ENCODE results near the gene ADGRL2.

ADGRL2 gene

DNA sequence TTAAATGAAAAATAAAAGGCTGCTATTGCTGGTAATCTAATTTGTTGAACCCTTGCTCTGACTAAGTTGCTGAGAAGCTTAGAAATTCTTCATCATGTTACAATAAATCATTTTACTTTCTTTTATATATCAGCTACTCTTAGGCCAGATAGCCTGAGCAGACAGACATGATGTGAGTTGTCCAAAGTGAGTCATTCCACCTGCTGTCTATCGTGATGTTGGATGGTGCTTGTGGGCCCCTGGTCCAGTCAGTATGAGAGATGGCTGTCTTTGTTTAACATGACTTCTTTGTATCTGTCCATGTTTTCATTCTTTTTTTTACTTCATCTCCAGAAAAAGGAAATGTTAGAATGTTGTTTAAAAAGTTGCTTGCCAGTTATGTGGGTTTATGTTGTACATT is 188.8 kb downstream of the ADGRL2 start:
- DNase-seq (ENCODE audit: low read depth), result no peak

DNA sequence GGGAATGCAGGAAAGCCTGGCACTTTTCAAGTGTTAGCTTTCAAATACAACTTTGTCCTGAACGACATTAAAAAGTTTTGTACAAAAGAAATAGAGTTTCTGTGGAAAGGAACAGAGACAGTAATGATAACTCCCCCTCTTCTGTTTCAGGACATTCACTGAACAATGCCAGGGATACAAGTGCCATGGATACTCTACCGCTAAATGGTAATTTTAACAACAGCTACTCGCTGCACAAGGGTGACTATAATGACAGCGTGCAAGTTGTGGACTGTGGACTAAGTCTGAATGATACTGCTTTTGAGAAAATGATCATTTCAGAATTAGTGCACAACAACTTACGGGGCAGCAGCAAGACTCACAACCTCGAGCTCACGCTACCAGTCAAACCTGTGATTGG is 189.5 kb downstream of the ADGRL2 start:
- no peak for DNase-seq (ENCODE audit: low read depth)

DNA sequence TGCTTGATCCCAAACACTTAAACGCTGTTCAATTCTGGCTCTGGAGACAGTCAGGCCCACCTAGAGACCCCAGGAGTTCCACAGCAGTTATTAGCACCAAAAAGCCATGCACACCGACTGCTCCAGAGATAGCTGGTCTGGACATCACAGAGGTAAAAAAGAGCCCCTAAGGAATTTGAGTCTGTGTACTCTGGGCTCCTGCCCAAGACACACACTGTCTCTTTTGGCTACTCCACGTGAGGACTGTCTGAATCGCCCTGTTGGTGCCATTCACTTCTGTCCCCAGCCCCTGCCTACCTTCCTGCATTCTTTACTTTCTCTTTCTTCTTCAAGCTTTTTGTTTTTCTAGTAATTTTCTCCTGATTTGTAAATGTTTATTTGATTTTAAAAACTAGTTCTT is 197.4 kb downstream of the ADGRL2 start:
- DNase-seq (ENCODE audit: low read depth), result no peak

DNA sequence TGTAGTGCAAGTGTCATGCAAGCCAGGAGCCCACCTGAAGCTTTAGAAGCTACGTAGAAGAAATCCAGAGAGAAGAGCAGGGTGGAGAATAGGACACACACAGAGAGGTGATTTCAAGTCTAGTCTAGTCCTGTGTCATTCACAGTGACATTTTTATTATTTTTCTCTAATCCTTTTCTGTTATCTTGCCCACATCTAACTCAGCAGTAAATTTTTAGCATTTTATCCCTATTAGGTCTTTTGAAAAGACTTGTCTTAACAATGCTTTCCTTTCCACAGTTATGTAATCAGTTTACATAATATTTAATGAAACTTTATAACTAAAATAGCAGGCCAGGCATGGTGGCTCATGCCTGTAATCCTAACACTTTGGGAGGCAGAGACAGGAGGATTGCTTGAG is 198.6 kb downstream of the ADGRL2 start:
- DNase-seq (ENCODE audit: low read depth), result no peak

DNA sequence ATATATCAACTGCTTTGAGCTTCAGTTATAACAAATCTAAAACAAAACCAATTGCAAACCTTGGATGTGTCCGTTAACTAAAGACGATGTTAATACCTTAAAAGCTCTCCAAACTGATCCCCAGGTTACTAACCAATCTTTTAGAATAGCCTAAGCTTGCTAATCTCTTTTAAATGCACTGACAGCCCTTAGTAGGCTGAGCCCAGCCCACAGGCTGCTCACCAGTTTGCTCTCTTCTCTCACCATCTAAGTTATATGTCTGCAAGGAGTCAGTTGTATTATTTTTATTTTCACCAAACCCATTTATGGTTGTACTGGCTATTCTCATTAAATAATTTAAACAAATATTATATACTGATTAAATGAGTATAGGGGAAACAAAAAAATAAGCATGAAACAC is 199.5 kb downstream of the ADGRL2 start:
- DNase-seq (ENCODE audit: low read depth), result no peak

DNA sequence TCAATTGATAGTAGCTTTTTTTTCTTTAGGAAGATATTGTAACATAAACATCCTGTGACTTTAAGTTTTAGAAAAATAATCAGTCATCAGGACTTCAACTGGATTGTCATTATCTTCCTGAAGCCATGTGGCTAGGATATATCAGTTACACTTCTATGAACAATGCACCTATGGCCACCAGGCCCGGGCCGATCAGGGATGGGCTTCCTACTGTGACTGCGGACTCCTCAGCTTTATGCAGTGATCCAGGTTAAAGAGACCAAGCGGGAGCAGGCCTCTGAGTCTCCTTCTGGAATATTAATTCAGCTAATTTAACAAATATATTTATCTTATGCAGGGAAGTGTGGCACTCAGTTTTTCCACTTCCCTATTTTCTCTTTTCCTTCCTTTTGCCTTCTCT is 200.6 kb downstream of the ADGRL2 start:
- DNase-seq (ENCODE audit: low read depth), result no peak

DNA sequence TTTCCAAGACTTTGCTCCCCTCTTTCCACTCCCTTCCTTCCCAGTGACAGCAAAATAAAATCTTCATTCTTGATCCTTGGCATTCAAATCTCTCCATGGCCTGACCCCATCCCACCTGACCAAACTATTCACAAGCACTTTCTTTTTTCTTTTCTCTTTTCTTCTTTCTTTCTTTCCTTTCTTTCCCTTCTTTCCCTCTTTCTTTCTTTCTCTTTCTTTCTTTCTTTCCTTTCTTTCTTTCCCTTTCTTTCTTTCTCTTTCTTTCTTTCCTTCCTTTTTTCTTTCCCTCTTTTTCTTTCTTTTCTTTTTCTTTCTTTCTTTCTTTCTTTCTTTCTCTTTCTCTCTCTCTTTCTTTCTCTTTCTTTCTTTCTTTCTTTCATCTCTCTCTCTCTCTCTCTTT is 207.1 kb downstream of the ADGRL2 start:
- no peak for DNase-seq (ENCODE audit: low read depth)

DNA sequence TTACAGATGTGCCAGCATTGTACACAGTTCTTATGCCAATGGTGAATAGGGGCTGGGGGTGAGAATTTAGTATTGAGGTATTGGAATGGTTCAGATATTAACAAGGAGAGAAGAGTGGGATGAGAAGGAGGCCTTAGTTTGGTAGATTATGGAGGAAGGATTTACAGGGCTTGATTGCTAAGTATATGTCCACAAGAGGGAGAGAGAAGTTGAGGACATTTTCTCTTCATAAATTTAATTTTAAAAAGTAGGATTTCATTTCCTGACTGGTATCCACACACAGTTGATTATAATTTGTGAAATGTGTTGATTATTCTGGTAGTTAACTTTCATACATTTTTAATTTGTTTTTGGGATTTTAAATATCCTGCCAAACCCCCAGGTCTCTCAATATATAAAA is 213.0 kb downstream of the ADGRL2 start:
- DNase-seq (ENCODE audit: low read depth), result no peak

DNA sequence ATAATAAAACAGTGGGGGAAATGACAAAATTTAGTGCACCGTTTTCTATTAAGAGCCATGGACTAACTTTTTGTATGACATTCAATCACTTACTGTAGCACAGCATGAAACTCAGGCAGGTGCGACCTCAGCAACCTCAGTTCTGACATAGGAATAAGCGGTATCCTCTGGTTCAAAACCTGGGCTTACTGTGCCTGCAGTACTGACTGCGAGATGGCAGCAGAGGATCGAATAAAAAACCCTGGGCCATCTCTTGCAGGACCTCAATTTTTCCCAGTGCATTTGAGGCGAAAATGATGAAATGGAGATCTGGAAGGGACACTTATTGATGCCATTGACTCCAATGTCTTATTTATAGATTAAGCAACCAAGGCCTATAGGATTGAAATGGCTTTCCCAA is 214.7 kb downstream of the ADGRL2 start:
- DNase-seq (ENCODE audit: low read depth), result no peak

DNA sequence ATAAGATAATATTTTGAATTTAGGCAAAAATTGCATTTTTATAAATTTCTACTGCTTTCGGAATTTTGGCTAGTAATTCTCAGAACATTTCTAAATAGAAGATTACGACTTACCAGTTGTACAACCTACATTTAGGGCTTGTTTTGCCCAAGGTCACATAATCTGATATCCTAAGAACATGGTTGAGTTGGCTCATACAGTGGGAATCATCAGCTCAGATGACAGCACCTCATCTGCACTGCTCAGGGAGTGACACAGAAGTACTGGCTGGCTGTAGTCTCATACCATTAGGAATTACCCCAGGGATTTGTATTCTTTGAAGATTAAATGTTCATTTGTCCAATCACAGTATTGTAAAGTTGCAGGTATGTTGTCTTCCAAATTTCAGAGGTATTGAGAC is 217.6 kb downstream of the ADGRL2 start:
- DNase-seq (ENCODE audit: low read depth), result no peak

DNA sequence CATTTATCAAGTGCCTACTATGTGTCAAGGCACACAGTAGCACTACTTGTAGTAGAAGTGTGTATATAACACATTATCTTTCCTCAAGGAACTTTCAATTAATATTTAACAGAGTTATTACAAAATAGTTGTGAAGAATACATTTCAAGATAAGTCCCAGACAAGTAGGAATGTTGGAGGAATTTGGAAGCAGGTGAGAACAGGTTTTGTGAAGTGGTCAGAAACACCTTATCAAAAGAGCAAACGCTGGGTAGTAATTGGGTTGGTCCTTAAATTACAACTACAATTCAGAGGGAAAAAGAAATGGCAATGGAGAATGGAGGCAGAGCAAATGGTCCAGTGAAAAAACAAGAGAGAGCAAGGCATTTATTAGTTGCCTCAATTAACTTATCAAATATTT is 218.8 kb downstream of the ADGRL2 start:
- no peak for DNase-seq (ENCODE audit: low read depth)

DNA sequence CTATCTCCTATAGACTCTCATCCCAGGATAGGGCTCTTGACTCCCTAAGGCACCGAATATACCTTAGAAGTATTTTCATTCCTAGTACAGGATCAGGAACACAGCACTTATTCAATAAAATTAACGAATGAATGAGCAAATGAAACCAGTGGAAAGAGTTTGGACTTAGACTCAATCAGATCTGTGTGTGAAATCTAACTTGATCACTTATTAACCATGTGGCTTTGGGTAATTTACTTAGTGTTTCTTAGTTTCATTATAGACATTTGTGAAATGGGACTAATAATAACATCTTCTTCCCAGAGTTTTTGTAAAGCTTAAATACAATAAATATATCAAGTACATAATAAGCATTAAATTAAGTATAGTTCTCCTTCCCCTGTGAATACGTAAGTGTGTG is 230.1 kb downstream of the ADGRL2 start:
- DNase-seq (ENCODE audit: low read depth), result no peak

DNA sequence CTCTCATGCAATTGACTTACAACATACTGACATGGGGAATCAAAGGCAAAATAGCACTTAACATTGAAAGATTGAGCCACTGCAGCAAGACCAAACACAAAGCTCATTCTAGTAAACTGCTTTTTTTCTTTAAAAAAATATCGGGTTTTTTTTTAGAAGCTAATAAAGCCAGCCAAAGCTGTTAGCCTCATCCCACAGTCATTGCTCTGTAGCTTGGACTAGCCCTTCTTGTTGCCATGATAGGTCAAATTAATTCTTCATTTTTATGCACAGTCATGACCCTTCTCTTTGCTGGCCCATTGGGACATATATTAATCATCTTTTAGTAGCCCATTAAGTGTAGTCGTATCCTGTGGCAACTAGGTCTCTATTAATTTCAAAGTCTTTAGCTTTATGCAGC is 231.3 kb downstream of the ADGRL2 start:
- no peak for DNase-seq (ENCODE audit: low read depth)

DNA sequence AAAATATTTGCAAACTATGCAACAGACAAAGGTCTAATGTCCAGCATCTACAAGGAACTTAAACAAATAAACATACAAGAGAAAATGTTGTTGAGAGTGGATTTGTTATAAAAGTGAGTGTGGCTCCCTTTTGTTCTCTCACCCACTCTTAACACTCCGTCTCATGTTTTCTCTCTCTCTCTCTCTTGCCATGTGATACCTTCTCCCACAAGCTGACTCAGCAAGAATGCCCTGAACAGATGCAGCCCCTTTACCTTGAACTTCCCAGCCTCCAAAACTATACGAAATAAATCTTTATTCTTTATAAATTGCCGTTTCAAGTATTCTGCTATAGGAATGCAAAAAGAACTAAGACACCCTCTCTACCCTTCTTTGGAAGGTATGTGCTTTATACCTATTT is 234.1 kb downstream of the ADGRL2 start:
- DNase-seq (ENCODE audit: low read depth), result no peak
